Caco-2 (cell line): ENCODE data around the gene HNRNPU. TPM values are rescaled to one million over a fixed set of nuclear protein-coding genes. Genes with fewer than 3 reads are reported as not detected.

Experiments used
- BruUV-seq: library from RNA; stranded (reverse); fragments of 400-500 nt; replicated peaks from 2 replicates; lab custom pipeline; 2021; lab: Mats Ljungman, UMichigan
- CTCF ChIA-PET: fragments of 300-600 bp; sonication (Branson Sonifier 250); formaldehyde crosslinking; loops from one replicate; lab custom pipeline; 2022; ENCODE audit warnings: antibody characterized with exemption; lab: Charles Lee
- POLR2A ChIA-PET: fragments of 300-600 bp; sonication (Branson Sonifier 250); formaldehyde crosslinking; loops from one replicate; lab custom pipeline; 2022; ENCODE audit warnings: antibody characterized with exemption; lab: Charles Lee
- DNase-seq, 2 experiments: peaks; one replicate each; pipeline versions ENCODE4 v3.0.0 to v3.0.0-alpha.2; 2020 to 2022
- H3K27me3 ChIP-seq: replicated peaks from 2 replicates; pipeline ENCODE4 v1.6.0; 2011; ENCODE audit warnings: low read length; ENCODE audit not compliant: control insufficient read depth, insufficient read depth
- H3K36me3 ChIP-seq: 2 replicates; pipeline ENCODE4 v1.5.1; 2011; ENCODE audit warnings: low read length; ENCODE audit not compliant: control insufficient read depth, insufficient read depth
- H3K4me1 ChIP-seq: fragments of 250-450 bp; sonication (Bioruptor Pico); 2 replicates; pipeline ENCODE4 v1.5.1; 2020; ENCODE audit warnings: mild to moderate bottlenecking
- H3K4me3 ChIP-seq: 2 replicates; pipeline ENCODE4 v1.5.1; 2011; ENCODE audit warnings: low read depth, mild to moderate bottlenecking, control low read depth, low read length
- H3K9me3 ChIP-seq: fragments of 250-450 bp; sonication (Bioruptor Pico); 2 replicates; pipeline ENCODE4 v1.5.1; 2020; ENCODE audit warnings: mild to moderate bottlenecking, moderate library complexity
- H3K27ac Mint-ChIP-seq: one replicate; pipeline ENCODE4 v1.8.0; 2022; ENCODE audit warnings: mixed read lengths; ENCODE audit not compliant: unreplicated experiment
- H3K27me3 Mint-ChIP-seq: one replicate; pipeline ENCODE4 v1.8.0; 2022; ENCODE audit warnings: mixed read lengths; ENCODE audit not compliant: insufficient read depth, unreplicated experiment
- H3K36me3 Mint-ChIP-seq: one replicate; pipeline ENCODE4 v1.8.0; 2022; ENCODE audit warnings: mild to moderate bottlenecking, mixed read lengths; ENCODE audit not compliant: insufficient read depth, unreplicated experiment
- H3K4me1 Mint-ChIP-seq: one replicate; pipeline ENCODE4 v1.8.0; 2022; ENCODE audit warnings: low read depth, mixed read lengths; ENCODE audit not compliant: unreplicated experiment
- H3K4me3 Mint-ChIP-seq: one replicate; pipeline ENCODE4 v1.8.0; 2022; ENCODE audit warnings: mild to moderate bottlenecking, moderate library complexity, mixed read lengths; ENCODE audit not compliant: unreplicated experiment
- H3K9me3 Mint-ChIP-seq: one replicate; pipeline ENCODE4 v1.8.0; 2022; ENCODE audit warnings: mixed read lengths; ENCODE audit not compliant: unreplicated experiment
- intact Hi-C: fragments of 100-400 bp; cut with micrococcal nuclease; formaldehyde crosslinking; loops from one replicate; pipeline ENCODE4 v1.10.0; 2022; ENCODE audit not compliant: unreplicated experiment
- total RNA-seq: library from RNA; stranded (reverse); gene quantifications from 2 replicates; pipeline ENCODE4 v1.2.3, GENCODE V29; 2022
- TF ChIP-seq, protein P1 (sequence below), 2 experiments: fragments of 200-600 bp in 1 of 2; IDR thresholded peaks; 1 replicate in 1 of 2; 2 replicates in 1 of 2; pipeline versions ENCODE4 v1.5.1 to v1.8.0; 2011 to 2022; ENCODE audit warnings: antibody characterized with exemption in 1 of 2, control low read depth in 1 of 2, inconsistent platforms in 1 of 2, low read depth in 1 of 2, low read length in 1 of 2, mild to moderate bottlenecking in 1 of 2, moderate library complexity in 1 of 2; ENCODE audit not compliant: insufficient read depth in 1 of 2, severe bottlenecking in 1 of 2, unreplicated experiment in 1 of 2

The HNRNPU gene
- total RNA-seq, 1 experiment from 2014 or later: 478 TPM

DNA sequence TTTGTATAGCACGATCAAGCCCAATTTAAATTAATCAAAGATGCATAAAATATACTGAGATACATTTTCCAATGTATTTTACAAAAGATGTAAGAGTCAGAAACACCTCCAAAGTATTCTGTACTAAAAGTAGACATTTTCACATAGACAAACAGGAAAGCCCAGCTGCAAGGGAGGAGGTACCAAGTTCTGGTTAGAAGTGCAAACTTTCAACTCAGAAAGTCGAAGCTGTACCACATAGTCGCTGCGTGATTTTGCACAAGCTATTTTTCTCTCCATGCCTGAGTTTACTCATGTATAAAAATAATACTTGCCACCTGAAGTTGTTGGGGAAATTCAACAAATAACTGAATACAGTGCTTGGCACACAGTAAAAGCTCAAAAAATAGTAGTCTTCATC lies 5.6 kb upstream of the HNRNPU start:
- peaks cover 9% of the 10 kb centered on the region for H3K4me1 Mint-ChIP-seq
- Histone ChIP-seq H3K4me1 (peaks cover 7% of the 10 kb centered on the region; the same call in 1 of the 2 replicates), H3K36me3 (no peaks in the 10 kb centered on the region), H3K27me3 (no peaks in the 10 kb centered on the region), H3K4me3 (no peak overlapping the region), H3K9me3 (no peaks in the 10 kb centered on the region)
- TF ChIP-seq, protein P1, sequence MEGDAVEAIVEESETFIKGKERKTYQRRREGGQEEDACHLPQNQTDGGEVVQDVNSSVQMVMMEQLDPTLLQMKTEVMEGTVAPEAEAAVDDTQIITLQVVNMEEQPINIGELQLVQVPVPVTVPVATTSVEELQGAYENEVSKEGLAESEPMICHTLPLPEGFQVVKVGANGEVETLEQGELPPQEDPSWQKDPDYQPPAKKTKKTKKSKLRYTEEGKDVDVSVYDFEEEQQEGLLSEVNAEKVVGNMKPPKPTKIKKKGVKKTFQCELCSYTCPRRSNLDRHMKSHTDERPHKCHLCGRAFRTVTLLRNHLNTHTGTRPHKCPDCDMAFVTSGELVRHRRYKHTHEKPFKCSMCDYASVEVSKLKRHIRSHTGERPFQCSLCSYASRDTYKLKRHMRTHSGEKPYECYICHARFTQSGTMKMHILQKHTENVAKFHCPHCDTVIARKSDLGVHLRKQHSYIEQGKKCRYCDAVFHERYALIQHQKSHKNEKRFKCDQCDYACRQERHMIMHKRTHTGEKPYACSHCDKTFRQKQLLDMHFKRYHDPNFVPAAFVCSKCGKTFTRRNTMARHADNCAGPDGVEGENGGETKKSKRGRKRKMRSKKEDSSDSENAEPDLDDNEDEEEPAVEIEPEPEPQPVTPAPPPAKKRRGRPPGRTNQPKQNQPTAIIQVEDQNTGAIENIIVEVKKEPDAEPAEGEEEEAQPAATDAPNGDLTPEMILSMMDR (IDR thresholded peaks at IDR 0.05; ENCODE audit: insufficient read depth in 1 of 2, low read depth in 1 of 2, low read length in 1 of 2, severe bottlenecking in 1 of 2, unreplicated experiment in 1 of 2): no peak
- no TSS peak for BruUV-seq
- H3K27ac Mint-ChIP-seq: no peak overlapping the region
- no peak overlapping the region for H3K4me3 Mint-ChIP-seq
- no peak for DNase-seq
- H3K36me3 Mint-ChIP-seq: no peaks in the 10 kb centered on the region
- intact Hi-C loops: no loop called here
- ChIA-PET POLR2A (no interaction called here), CTCF (no interaction called here)
- peaks cover 6% of the 10 kb centered on the region for H3K9me3 Mint-ChIP-seq
- no peaks in the 10 kb centered on the region for H3K27me3 Mint-ChIP-seq

DNA sequence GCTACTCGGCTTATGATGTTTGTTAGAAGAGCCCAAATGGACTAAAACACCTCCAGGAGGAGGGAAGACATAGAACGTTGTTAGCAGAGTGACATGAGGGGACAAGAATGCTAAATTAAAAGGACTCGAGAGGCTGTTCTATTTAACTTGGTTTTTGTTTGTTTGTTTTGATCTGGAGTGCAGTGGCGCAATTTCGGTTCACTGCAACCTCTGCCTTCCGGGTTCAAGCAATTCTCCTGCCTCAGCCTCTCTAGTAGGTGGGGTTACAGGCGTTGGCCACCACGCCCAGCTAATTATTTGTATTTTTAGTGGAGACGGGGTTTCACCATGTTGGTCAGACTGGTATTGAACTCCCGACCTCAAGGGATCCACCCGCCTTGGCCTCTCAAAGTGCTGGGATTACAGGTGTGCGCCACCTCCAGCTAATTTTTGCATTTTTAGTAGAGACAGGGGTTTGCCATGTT lies 5.1 kb upstream of the HNRNPU start:
- peaks cover 7% of the 10 kb centered on the region; the same call in 1 of the 2 replicates for H3K4me1 ChIP-seq
- no peak for DNase-seq
- Mint-ChIP-seq H3K9me3 (peaks cover 6% of the 10 kb centered on the region), H3K27ac (no peak overlapping the region), H3K4me1 (peaks cover 9% of the 10 kb centered on the region), H3K36me3 (peaks cover 4% of the 10 kb centered on the region), H3K27me3 (no peaks in the 10 kb centered on the region), H3K4me3 (no peak overlapping the region)
- ChIA-PET CTCF (no interaction called here), POLR2A (no interaction called here)
- no TSS peak for BruUV-seq
- TF ChIP-seq, protein P1 (IDR thresholded peaks at IDR 0.05; ENCODE audit: insufficient read depth in 1 of 2, low read depth in 1 of 2, low read length in 1 of 2, severe bottlenecking in 1 of 2, unreplicated experiment in 1 of 2): no peak
- no peaks in the 10 kb centered on the region for H3K36me3 ChIP-seq
- H3K9me3 ChIP-seq: no peaks in the 10 kb centered on the region
- intact Hi-C loops: no loop called here
- H3K27me3 ChIP-seq: no peaks in the 10 kb centered on the region
- no peak overlapping the region for H3K4me3 ChIP-seq

DNA sequence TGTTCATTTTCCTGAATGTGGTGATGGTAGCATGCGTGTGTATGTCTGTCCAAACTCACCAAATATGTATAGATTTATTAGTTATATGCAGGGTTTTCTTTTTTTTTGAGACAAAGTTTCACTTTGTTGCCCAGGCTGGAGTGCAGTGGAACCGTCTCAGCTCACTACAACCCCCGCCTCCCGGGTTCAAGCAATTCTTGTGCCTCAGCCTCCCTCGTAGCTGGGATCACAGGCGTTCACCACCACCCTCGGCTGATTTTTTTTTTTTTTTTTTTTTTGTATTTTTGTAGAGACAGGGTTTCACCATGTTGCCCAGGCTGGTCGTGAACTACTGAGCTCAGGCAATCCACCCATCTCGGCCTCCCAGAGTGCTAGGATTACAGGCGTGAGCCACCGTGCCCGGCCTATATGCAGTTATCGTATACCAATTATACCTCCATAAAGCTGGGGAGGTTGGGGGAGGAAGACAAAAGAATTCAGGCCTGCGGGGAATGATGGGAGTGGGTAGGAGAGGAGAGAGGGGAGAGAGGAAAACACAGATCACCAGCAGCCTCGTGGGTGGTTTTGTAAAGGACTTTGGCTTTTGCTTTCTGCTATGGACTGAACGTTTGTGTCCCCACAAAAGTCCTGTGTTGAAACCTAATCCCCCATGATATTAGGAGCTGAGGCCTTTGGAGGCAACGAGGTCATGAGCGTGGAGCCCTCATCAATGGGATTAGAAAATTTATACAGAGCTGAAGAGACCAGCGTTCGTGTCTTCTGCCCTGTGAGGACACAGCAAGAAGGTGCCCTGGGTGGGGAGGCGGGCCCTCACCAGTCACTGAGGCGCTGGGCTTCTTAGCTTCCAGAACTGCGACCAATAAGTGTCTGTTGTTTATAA lies 4.4 kb upstream of the HNRNPU start:
- Histone ChIP-seq H3K9me3 (no peaks in the 10 kb centered on the region), H3K4me1 (peaks cover 7% of the 10 kb centered on the region; the same call in 1 of the 2 replicates), H3K4me3 (no peak overlapping the region), H3K27me3 (no peaks in the 10 kb centered on the region), H3K36me3 (no peaks in the 10 kb centered on the region; the same call in 1 of the 2 replicates)
- POLR2A ChIA-PET: no interaction called here
- peaks cover 11% of the 10 kb centered on the region for H3K36me3 Mint-ChIP-seq
- H3K27me3 Mint-ChIP-seq: no peaks in the 10 kb centered on the region
- H3K4me3 Mint-ChIP-seq: no peak overlapping the region
- peaks cover 9% of the 10 kb centered on the region for H3K4me1 Mint-ChIP-seq
- TF ChIP-seq, protein P1 (IDR thresholded peaks at IDR 0.05; ENCODE audit: insufficient read depth in 1 of 2, low read depth in 1 of 2, low read length in 1 of 2, severe bottlenecking in 1 of 2, unreplicated experiment in 1 of 2): no peak
- intact Hi-C loops: no loop called here
- no TSS peak for BruUV-seq
- peaks cover 6% of the 10 kb centered on the region for H3K9me3 Mint-ChIP-seq
- H3K27ac Mint-ChIP-seq: no peak overlapping the region
- DNase-seq: no peak
- CTCF ChIA-PET: no interaction called here
